CD4-positive, alpha-beta T cell (primary cell): Measurements from ENCODE around the gene KIF15. TPM values are rescaled to one million over a fixed set of nuclear protein-coding genes. Genes with fewer than 3 reads are reported as not detected.

ENCODE experiments used
- ATAC-seq: fragments of 200-7000 bp; cut with Tn5 transposase; one replicate; pipeline ENCODE4 v1.10.0; 2022; ENCODE audit warnings: mild to moderate bottlenecking; ENCODE audit not compliant: poor library complexity
- CTCF ChIA-PET: fragments of 350-600 bp; sonication (Branson Sonifier 250); formaldehyde crosslinking; loops from one replicate; lab custom pipeline; 2021; ENCODE audit warnings: antibody characterized with exemption, inconsistent platforms; lab: Charles Lee
- POLR2A ChIA-PET: fragments of 350-600 bp; sonication (Branson Sonifier 250); formaldehyde crosslinking; loops from one replicate; lab custom pipeline; 2021; ENCODE audit warnings: antibody characterized with exemption, inconsistent platforms; lab: Charles Lee
- DNase-seq, 14 experiments: peaks; one replicate each; pipeline ENCODE4 v3.0.0-alpha.2; 2013 to 2020; ENCODE audit warnings: mixed read lengths in 2 of 14
- H3K27ac ChIP-seq, 2 donors: one replicate each; pipeline versions ENCODE4 v1.5.1 to v1.7.0; 2013; ENCODE audit warnings: low read length in 2 of 2, low read depth in 1 of 2, mild to moderate bottlenecking in 1 of 2
- H3K27me3 ChIP-seq, 2 experiments: 1 replicate in 1 of 2; 2 replicates in 1 of 2; pipeline versions ENCODE4 v1.6.1 to v1.7.0; 2013; ENCODE audit warnings: low read length in 2 of 2, control low read depth in 1 of 2, mild to moderate bottlenecking in 1 of 2, moderate library complexity in 1 of 2; ENCODE audit not compliant: insufficient read depth in 2 of 2, control insufficient read depth in 1 of 2
- H3K36me3 ChIP-seq: one replicate; pipeline ENCODE4 v1.6.1; 2013; ENCODE audit warnings: low read length, control low read depth; ENCODE audit not compliant: insufficient read depth
- H3K4me1 ChIP-seq: one replicate; pipeline ENCODE4 v1.6.1; 2013; ENCODE audit warnings: low read length, control low read depth; ENCODE audit not compliant: insufficient read depth
- H3K4me3 ChIP-seq: one replicate; pipeline ENCODE4 v1.5.1; 2013; ENCODE audit warnings: mild to moderate bottlenecking, low read length, moderate library complexity
- H3K9me3 ChIP-seq, 2 experiments: 1 replicate in 1 of 2; 2 replicates in 1 of 2; pipeline versions ENCODE4 v1.6.1 to v1.7.0; 2013; ENCODE audit warnings: low read length in 2 of 2, mild to moderate bottlenecking in 2 of 2, control low read depth in 1 of 2, moderate library complexity in 1 of 2; ENCODE audit not compliant: control insufficient read depth in 1 of 2, insufficient read depth in 1 of 2
- H3K27ac Mint-ChIP-seq: one replicate; pipeline ENCODE4 v1.8.0; 2020; ENCODE audit warnings: mixed read lengths
- H3K27me3 Mint-ChIP-seq: one replicate; pipeline ENCODE4 v1.8.0; 2021; ENCODE audit warnings: mixed read lengths
- H3K36me3 Mint-ChIP-seq: one replicate; pipeline ENCODE4 v1.8.0; 2021; ENCODE audit warnings: low read depth, mixed read lengths
- H3K4me1 Mint-ChIP-seq: one replicate; pipeline ENCODE4 v1.8.0; 2021; ENCODE audit warnings: low read depth, mixed read lengths
- H3K4me3 Mint-ChIP-seq: one replicate; pipeline ENCODE4 v1.8.0; 2020; ENCODE audit warnings: mild to moderate bottlenecking, mixed read lengths
- H3K9me3 Mint-ChIP-seq: one replicate; pipeline ENCODE4 v1.8.0; 2020; ENCODE audit warnings: mixed read lengths
- intact Hi-C, 2 experiments: fragments of 100-400 bp; cut with DNase I in 1 of 2; cut with micrococcal nuclease in 1 of 2; formaldehyde crosslinking; loops; one replicate each; pipeline versions ENCODE4 v1.15.1 to v1.9.0; 2023 to 2025; cut with DNase I, micrococcal nuclease
- total RNA-seq, 174 experiments: library from RNA in 2 of 174; stranded (reverse) in 2 of 174; gene quantifications; one replicate each; pipeline ENCODE4 v1.2.3 and lab custom pipeline; 2021 to 2026
- TF ChIP-seq, protein P1 (sequence below): fragments of 200-600 bp; IDR thresholded peaks from one replicate; pipeline ENCODE4 v1.8.0; 2022; ENCODE audit warnings: antibody characterized with exemption, mild to moderate bottlenecking

The KIF15 gene
- total RNA-seq, 2 experiments from 2014 or later = 0.08 to 0.11 TPM

DNA sequence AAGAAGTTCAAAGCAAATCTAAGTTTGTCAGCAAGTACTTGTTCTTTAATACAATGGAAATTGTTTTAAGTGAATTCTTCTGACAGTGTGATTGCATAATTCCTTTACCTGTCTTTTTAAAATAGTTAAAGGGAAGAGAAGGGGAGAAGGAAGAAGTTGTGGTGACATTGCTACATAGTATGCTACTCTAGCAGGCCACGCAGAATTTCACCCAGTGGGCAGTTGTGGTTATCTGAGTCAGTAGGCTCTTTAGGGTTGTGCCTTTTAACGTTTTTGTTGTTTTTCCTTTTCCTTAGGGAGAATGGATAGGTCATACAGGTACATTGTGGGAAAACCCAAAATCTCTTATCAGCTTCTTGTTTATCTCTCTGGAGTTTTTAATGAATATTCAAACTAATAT lies 40.4 kb downstream of the KIF15 start:
- no peak for ATAC-seq
- intact Hi-C loops = no loop called here
- CTCF ChIA-PET = no interaction called here

DNA sequence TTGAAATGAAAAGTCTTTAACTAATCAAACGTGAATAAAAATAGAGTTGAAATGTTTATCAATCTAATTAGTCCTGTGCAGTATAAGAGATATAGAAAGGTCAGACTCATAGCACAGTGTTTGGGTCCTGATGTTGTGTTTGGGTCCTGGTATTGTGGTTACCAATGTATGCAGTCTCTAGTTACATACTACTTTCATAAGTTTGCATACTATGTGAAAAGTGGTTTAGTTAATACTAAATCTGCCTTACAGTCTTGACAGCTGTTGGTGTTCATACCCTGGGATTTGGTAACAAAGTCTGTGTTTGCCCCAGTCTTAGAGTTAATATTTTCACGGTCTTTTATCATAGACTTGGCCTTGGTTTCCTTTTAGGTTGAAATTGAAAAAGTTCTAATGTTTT lies 41.7 kb downstream of the KIF15 start:
- no peaks in the 10 kb centered on the region for H3K4me1 ChIP-seq
- intact Hi-C loops = no loop called here
- H3K4me3 ChIP-seq = no peak overlapping the region
- TF ChIP-seq, protein P1, sequence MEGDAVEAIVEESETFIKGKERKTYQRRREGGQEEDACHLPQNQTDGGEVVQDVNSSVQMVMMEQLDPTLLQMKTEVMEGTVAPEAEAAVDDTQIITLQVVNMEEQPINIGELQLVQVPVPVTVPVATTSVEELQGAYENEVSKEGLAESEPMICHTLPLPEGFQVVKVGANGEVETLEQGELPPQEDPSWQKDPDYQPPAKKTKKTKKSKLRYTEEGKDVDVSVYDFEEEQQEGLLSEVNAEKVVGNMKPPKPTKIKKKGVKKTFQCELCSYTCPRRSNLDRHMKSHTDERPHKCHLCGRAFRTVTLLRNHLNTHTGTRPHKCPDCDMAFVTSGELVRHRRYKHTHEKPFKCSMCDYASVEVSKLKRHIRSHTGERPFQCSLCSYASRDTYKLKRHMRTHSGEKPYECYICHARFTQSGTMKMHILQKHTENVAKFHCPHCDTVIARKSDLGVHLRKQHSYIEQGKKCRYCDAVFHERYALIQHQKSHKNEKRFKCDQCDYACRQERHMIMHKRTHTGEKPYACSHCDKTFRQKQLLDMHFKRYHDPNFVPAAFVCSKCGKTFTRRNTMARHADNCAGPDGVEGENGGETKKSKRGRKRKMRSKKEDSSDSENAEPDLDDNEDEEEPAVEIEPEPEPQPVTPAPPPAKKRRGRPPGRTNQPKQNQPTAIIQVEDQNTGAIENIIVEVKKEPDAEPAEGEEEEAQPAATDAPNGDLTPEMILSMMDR = no peak
- Mint-ChIP-seq H3K27me3 (no peaks in the 10 kb centered on the region), H3K27ac (no peak overlapping the region), H3K36me3 (no peaks in the 10 kb centered on the region), H3K4me3 (no peak overlapping the region), H3K9me3 (no peaks in the 10 kb centered on the region), H3K4me1 (no peaks in the 10 kb centered on the region)
- DNase-seq (no peak), ATAC-seq (no peak)
- no peaks in the 10 kb centered on the region for H3K27me3 ChIP-seq
- ChIA-PET POLR2A (no interaction called here), CTCF (no interaction called here)
- no peak overlapping the region for H3K27ac ChIP-seq
- no peaks in the 10 kb centered on the region for H3K36me3 ChIP-seq
- no peaks in the 10 kb centered on the region for H3K9me3 ChIP-seq

More for the DNA sequence above, 40.4 kb downstream of the KIF15 start:
- Mint-ChIP-seq H3K36me3 (no peaks in the 10 kb centered on the region), H3K4me1 (no peaks in the 10 kb centered on the region), H3K4me3 (no peak overlapping the region), H3K27me3 (no peaks in the 10 kb centered on the region), H3K9me3 (no peaks in the 10 kb centered on the region), H3K27ac (no peak overlapping the region)
- no peaks in the 10 kb centered on the region for H3K36me3 ChIP-seq
- no peak for DNase-seq
- TF ChIP-seq, protein P1 = no peak
- H3K27me3 ChIP-seq = no peaks in the 10 kb centered on the region
- H3K4me3 ChIP-seq = no peak overlapping the region
- POLR2A ChIA-PET = no interaction called here
- no peaks in the 10 kb centered on the region for H3K4me1 ChIP-seq
- H3K27ac ChIP-seq = no peak overlapping the region
- no peaks in the 10 kb centered on the region for H3K9me3 ChIP-seq

DNA sequence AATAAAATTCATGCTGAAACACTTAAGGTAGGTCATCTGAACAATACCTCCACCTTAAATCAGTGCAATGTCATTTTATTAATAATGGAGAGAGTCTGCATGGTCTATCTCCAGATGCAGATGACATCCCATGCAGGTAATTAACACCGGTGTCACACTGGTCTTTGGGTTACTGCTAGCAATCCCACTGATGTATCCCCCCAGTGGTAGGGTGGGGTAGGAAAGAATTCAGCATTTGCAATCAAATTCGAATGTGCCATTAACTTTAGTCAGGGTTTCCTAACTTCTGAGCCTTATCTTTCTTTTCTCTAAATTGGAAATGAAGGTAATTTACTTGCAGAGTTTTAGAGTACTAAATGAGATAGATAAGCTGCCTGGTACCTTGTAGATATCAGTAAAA lies 44.4 kb downstream of the KIF15 start:
- Mint-ChIP-seq H3K4me3 (no peak overlapping the region), H3K36me3 (no peaks in the 10 kb centered on the region), H3K27ac (no peak overlapping the region), H3K27me3 (no peaks in the 10 kb centered on the region), H3K9me3 (no peaks in the 10 kb centered on the region), H3K4me1 (no peaks in the 10 kb centered on the region)
- intact Hi-C loops = no loop called here
- Histone ChIP-seq H3K4me1 (no peaks in the 10 kb centered on the region), H3K27ac (no peak overlapping the region), H3K4me3 (no peak overlapping the region), H3K27me3 (no peaks in the 10 kb centered on the region), H3K36me3 (no peaks in the 10 kb centered on the region), H3K9me3 (no peaks in the 10 kb centered on the region)
- CTCF ChIA-PET = interaction anchor here (1.1 kb wide), 1 partner anchor 28 kb away, joined by 3 read pairs; no protein-coding TSS in a partner anchor
- ATAC-seq (no peak), DNase-seq (no peak)
- TF ChIP-seq, protein P1 = no peak
- POLR2A ChIA-PET = no interaction called here
